ENCODE results near the gene AQP2.

The AQP2 gene, protein sequence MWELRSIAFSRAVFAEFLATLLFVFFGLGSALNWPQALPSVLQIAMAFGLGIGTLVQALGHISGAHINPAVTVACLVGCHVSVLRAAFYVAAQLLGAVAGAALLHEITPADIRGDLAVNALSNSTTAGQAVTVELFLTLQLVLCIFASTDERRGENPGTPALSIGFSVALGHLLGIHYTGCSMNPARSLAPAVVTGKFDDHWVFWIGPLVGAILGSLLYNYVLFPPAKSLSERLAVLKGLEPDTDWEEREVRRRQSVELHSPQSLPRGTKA

GRCh38 chr12:49950273-49951251 is at the start of gene AQP2:
Gene AQP2, plus strand, starts transcription at chr12:49950737. Its CDS starts 94 bp downstream, at chr12:49950831.
- no peak for DNase-seq

GRCh38 chr12:49901026-49901425 is 49.5 kb upstream of the AQP2 start:
- DNase-seq: no peak

GRCh38 chr12:49901986-49902385 is 48.6 kb upstream of the AQP2 start:
- DNase-seq: no peak

DNA sequence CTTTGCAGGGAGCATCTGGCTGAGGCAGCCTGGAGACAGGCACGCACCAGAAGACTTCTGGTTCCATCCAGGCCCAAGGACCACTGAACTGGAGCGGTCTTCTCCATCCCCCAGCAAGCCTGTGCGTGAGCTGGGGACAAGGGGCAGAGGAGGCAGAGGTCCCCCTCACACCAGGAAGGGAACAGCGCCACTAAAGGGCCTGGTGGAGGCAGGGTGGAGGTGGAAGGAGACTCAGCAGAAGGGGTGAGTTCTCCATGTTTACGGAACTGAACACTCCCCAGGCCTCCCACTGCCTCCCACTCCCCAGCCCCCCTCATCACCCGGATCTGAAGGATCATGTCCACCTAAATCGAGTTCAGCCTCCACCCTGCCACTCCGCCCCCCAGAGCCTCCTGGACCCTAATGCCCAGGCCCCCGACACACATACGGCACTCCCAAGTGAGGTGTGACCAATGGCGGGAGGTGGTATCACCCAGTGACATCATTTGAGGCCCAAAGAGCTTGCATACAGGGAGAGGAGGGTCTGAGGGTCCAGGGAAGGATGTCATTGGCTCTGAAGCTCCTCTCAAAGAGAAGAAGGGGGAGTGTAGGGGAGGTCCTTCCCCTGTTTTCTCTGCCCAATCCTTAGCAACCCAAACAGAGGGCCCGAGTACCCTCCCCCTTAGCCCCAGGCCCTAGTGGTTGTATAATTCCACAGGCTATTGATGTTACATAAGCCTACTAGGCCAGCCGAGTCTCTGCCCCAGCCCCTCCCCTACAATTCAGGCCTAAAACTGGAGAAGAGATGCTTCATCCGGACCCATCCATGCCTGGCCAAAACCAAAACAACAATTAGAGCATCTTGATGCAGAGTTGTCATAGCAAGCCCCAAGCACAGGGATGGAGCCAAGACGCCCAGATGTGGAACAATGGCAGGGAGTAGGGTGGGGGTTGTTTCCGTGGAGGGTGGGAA is 47.9 kb upstream of the AQP2 start:
- DNase-seq: no peak

DNA sequence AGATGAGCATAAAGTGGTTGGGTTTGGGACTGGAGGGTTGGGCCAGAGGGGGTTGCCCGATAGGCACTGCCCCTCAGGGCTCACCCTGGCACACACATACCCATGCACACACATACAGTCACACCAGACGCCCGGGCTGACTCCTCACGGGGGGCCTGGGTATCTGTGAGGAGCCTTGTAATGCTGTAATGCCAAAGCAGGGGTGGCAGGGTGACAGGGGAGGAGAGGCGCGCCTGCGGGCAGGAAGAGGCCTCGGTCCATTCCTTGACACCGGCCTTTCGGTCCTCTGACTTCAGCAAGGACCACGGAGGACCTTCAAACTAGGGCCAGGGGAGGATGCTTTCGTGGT is 47.2 kb upstream of the AQP2 start:
- DNase-seq: no peak

GRCh38 chr12:49903700-49904423 is 46.7 kb upstream of the AQP2 start, which contains the start of gene FAIM2:
Gene FAIM2, minus strand, starts transcription at chr12:49903900. Its CDS starts 108 bp downstream, at chr12:49903792.
- peak; percentile 41 for DNase-seq

- no peak for DNase-seq
Observed at GRCh38 chr12:49904601-49905000, 45.9 kb upstream of the AQP2 start.

- no peak for DNase-seq
Observed at GRCh38 chr12:49905718-49906314, 44.7 kb upstream of the AQP2 start.

DNA sequence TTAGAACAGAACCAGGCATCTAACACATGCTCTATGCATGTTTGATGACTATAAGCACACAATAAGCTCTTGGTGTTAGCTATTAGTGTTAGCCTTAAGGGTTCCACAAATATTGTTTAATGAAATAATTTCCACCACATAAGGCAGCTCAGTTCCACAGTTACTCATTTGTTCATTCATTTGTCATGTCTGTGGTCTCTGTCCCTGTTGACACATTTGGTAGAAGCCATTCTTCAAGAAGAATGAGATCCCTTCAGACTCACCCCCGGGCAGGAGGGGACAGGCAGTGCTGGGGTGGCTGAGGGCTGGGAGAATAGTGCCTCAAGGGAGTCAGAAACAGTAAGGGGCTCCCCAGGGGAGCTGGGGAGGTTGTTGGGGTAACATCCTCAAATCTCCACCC is 43.2 kb upstream of the AQP2 start:
- DNase-seq: no peak

- DNase-seq: no peak
Observed at GRCh38 chr12:49909356-49909755, 41.2 kb upstream of the AQP2 start.

- no peak for DNase-seq
Observed at GRCh38 chr12:49909826-49910225, 40.7 kb upstream of the AQP2 start.

- no peak for DNase-seq
Observed at GRCh38 chr12:49910331-49911212, 40.0 kb upstream of the AQP2 start.

DNA sequence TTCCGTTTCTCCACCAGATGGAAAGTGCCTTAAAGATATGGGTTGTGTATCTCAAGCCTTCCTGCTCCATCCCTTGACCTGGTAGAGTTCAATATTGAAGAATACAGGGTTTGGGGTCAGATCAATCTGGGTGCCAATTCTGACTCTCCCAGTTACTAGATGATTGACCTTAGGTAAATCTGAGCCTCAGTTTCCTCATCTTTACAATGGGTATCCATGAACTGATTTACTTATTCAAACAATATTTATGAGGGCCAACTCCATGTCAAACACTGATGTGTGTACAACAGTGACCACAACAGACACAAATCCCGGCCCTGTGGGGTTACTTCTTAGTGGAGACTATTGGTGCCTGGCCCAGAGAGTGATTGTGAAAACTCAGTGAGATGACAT is 39.3 kb upstream of the AQP2 start:
- DNase-seq: no peak

- DNase-seq: peak; percentile 23
Observed at GRCh38 chr12:49912345-49913255, 37.9 kb upstream of the AQP2 start.

DNA sequence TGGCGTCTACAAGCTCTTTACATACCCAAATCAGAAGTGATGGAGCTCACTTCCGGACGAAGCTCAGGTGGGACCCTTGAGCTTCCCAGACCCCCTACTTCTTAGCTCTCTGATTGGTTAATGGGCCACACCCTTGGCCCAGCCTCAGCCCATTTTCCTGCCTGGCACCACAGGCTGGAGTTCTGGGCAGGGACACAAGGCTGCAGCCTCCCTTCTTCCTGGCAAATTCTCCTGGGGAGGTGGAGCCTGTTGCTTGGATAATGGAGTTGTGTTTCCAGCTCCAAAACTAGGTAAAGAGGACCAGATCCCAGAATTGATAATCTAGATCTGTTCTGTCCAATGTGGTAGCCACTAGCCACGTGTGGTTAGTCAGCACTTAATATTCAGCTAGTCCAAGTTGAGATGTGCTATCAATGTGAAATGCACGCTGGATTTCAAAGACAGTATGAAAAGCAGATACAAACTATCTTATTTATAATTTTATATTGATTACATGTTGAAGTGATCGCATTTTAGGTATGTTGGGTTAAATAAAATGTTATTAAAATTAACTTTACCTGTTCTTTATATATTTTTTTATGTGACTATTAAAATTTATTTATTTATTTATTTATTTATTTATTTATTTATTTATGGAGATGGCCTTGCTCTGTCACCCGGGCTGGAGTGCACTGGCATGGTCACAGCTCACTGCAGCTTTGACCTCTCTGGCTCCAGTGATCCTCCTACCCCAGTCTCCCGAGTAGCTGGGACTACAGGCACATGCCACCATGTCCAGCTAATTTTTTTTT is 34.2 kb upstream of the AQP2 start:
- no peak for DNase-seq

GRCh38 chr12:49917166-49917787 is 33.3 kb upstream of the AQP2 start:
- no peak for DNase-seq

GRCh38 chr12:49917788-49918173 is 32.8 kb upstream of the AQP2 start:
- peak; percentile 16 for DNase-seq

DNA sequence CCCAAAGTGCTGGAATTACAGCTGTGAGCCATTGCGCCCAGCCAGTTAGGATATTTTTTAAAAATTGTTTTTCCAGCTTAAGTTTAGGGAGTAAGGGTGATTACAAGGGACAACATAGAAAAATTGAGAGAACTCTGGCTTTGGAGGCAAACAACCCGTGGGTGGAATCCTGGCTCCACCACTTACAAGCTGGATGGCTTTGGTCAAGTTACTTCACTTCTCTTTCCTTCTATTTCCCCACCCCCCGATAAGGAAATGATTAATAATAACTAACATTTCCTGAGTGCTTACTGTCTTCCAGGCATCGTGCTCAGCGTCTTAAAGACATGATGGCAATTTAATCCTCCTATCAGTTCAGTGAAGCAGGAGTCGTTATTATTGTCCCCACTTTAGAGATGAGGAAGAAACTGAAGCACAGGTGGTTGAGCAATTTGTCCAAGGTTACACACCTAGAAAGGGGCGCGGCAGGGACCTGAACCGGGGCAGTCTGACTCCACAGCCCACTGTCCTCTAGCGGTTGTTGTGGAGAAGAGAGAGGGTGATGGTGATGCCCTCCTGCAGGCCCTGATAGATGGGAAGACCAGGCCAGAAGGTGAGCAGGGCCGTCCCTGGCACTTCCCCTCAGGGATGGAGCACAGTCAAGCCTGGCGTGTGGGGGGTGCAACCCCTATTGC is 30.2 kb upstream of the AQP2 start:
- no peak for DNase-seq
